ENCODE results near the gene RIN2. TPM values are rescaled to one million over a fixed set of nuclear protein-coding genes. Genes with fewer than 3 reads are reported as not detected.

RIN2 gene
- total RNA-seq (10 to 100 TPM in 1 of 2 donors, 1 to 10 TPM in 1; 7.7 to 16.6 TPM), polyA plus RNA-seq (1 to 10 TPM; 3.4 to 4.9 TPM)

GRCh38 chr20:19758133-19758500 is at the start of gene RIN2:
Gene RIN2 (plus strand): TSS chr20:19758258. CDS start chr20:19889602, 131,344 bp downstream.
- Histone ChIP-seq H3K9me3 (ENCODE audit: control insufficient read depth in 4 of 4, low read length in 3 of 4) (no peaks in the 10 kb centered on the region), H3K36me3 (ENCODE audit: control insufficient read depth in 4 of 4, insufficient read depth in 3 of 4, low read depth in 1 of 4, low read length in 3 of 4) (no peaks in the 10 kb centered on the region), H3K9ac (ENCODE audit: low read depth in 1 of 2, low read length in 2 of 2) (peak within 1 kb of the TSS; percentile 66 to 73), H3K27ac (ENCODE audit: low read depth in 1 of 2, low read length in 2 of 2) (peak within 1 kb of the TSS; percentile 93 to 94), H3K27me3 (ENCODE audit: control insufficient read depth in 4 of 4, insufficient read depth in 4 of 4, low read length in 3 of 4) (no peaks in the 10 kb centered on the region), H3K4me1 (ENCODE audit: control insufficient read depth in 4 of 4, insufficient read depth in 4 of 4, low read length in 3 of 4) (peaks cover 5 to 33% (median 16%) of the 10 kb centered on the region in 4 donors), H3K4me3 (ENCODE audit: low read depth in 1 of 3, low read length in 3 of 3) (peak within 1 kb of the TSS; percentile 65 to 85 (median 83))
- peak; percentile 74 for DNase-seq (ENCODE audit: low spot score)
- no peak for TF ChIP-seq JUND (IDR thresholded peaks at IDR 0.05)
- no peak for TF ChIP-seq TAF1 (conservative IDR thresholded peaks at IDR 0.05)
- TF ChIP-seq NR2F2 (IDR thresholded peaks at IDR 0.05) = no peak
- TF ChIP-seq HNF4A (conservative IDR thresholded peaks at IDR 0.05) = no peak
- peak; percentile 44 for TF ChIP-seq MAX (IDR thresholded peaks at IDR 0.05)
- no peak for TF ChIP-seq REST (IDR thresholded peaks at IDR 0.05)
- 1% methylated on average over 25 of the region's 25 CpGs for WGBS

GRCh38 chr20:19709635-19710335 is 48.3 kb upstream of the RIN2 start:
- 88% methylated on average over 1 of the region's 1 CpG for WGBS
- Histone ChIP-seq H3K4me3 (ENCODE audit: low read depth in 1 of 3, low read length in 3 of 3) (no peak overlapping the region), H3K9me3 (ENCODE audit: control insufficient read depth in 4 of 4, low read length in 3 of 4) (no peaks in the 10 kb centered on the region), H3K27me3 (ENCODE audit: control insufficient read depth in 4 of 4, insufficient read depth in 4 of 4, low read length in 3 of 4) (no peaks in the 10 kb centered on the region), H3K4me1 (ENCODE audit: control insufficient read depth in 4 of 4, insufficient read depth in 4 of 4, low read length in 3 of 4) (no peaks in the 10 kb centered on the region), H3K36me3 (ENCODE audit: control insufficient read depth in 4 of 4, insufficient read depth in 3 of 4, low read depth in 1 of 4, low read length in 3 of 4) (no peaks in the 10 kb centered on the region), H3K27ac (ENCODE audit: low read depth in 1 of 2, low read length in 2 of 2) (no peak overlapping the region), H3K9ac (ENCODE audit: low read depth in 1 of 2, low read length in 2 of 2) (no peak overlapping the region)
- no peak for DNase-seq (ENCODE audit: low spot score)
- TF ChIP-seq CTCF (IDR thresholded peaks at IDR 0.05; ENCODE audit: low read depth, low read length, missing input control) = no peak
- TF ChIP-seq YY1 (IDR thresholded peaks at IDR 0.05) = no peak
- no peak for TF ChIP-seq NR2F2 (IDR thresholded peaks at IDR 0.05)
- no peak for TF ChIP-seq ZBTB33 (IDR thresholded peaks at IDR 0.05)

Measured in liver (tissue), 9 donors.